ENCODE results near the gene GLA.
A peak's percentile ranks its signal among the peaks of the same experiment; 100 is the strongest.

The GLA gene

GRCh38 chrX:101407748-101408531 lies at the start of gene GLA, which contains the start of gene HNRNPH2:
GLA (minus strand) TSS chrX:101407925; CDS start chrX:101407903, 22 bp downstream.
HNRNPH2 (plus strand) TSS chrX:101408222; CDS start chrX:101411989, 3,767 bp downstream.
- peak; percentile 90 to 94 for ATAC-seq

GRCh38 chrX:101452056-101452455 lies 44.3 kb upstream of the GLA start:
- ATAC-seq, result no peak

GRCh38 chrX:101450961-101451360 lies 43.2 kb upstream of the GLA start:
- no peak for ATAC-seq

- ATAC-seq, result no peak
These were observed 42.4 kb upstream of the GLA start for GRCh38 chrX:101450085-101450484.

GRCh38 chrX:101449279-101449678 lies 41.6 kb upstream of the GLA start:
- no peak for ATAC-seq

- ATAC-seq, result no peak
These were observed 34.4 kb upstream of the GLA start for GRCh38 chrX:101442085-101442484.

- peak; percentile 85 to 88 for ATAC-seq
These were observed 22.8 kb upstream of the GLA start for GRCh38 chrX:101430457-101431078.

- ATAC-seq, result peak; percentile 79 to 81
These were observed 22.2 kb upstream of the GLA start for GRCh38 chrX:101429934-101430333.

- no peak for ATAC-seq
These were observed 20.2 kb upstream of the GLA start for GRCh38 chrX:101427954-101428353.

- no peak for ATAC-seq
These were observed 11.8 kb upstream of the GLA start for GRCh38 chrX:101419489-101419888.

GRCh38 chrX:101417981-101418841 lies 10.5 kb upstream of the GLA start:
- ATAC-seq, result peak; percentile 20 to 47

GRCh38 chrX:101417190-101417589 lies 9.5 kb upstream of the GLA start:
- ATAC-seq, result no peak

GRCh38 chrX:101416691-101417090 lies 9.0 kb upstream of the GLA start:
- ATAC-seq, result no peak

GRCh38 chrX:101415180-101416145 lies 7.7 kb upstream of the GLA start:
- peak; percentile 71 for ATAC-seq

GRCh38 chrX:101411984-101412383 lies 4.3 kb upstream of the GLA start:
- ATAC-seq, result no peak

- no peak for ATAC-seq
These were observed 2.7 kb upstream of the GLA start for GRCh38 chrX:101410461-101410860.

GRCh38 chrX:101409043-101409442 lies 1.3 kb upstream of the GLA start:
- no peak for ATAC-seq

- peak; percentile 27 to 34 for ATAC-seq
These were observed 762 bp upstream of the GLA start for GRCh38 chrX:101408532-101408841.

- no peak for ATAC-seq
These were observed 468 bp downstream of the GLA start for GRCh38 chrX:101407167-101407747.

GRCh38 chrX:101399825-101400224 lies 7.9 kb downstream of the GLA start:
- ATAC-seq, result no peak

- ATAC-seq, result no peak
These were observed 9.0 kb downstream of the GLA start for GRCh38 chrX:101398694-101399093.

- ATAC-seq, result no peak
These were observed 9.9 kb downstream of the GLA start for GRCh38 chrX:101397779-101398178.

Measured in activated CD4-positive, CD25-positive, alpha-beta regulatory T cell treated with anti-CD3 and anti-CD28 coated beads, Interleukin-2, amount 50 U/mL, for 24 hours (primary cell).